WI38 (cell line): ENCODE measurements around the gene MPZL2.

Source experiments
- H3K4me3 ChIP-seq: 2 replicates; pipeline ENCODE4 v1.5.1; 2011; ENCODE audit warnings: low read depth, mild to moderate bottlenecking, control low read depth, low read length
- CTCF ChIP-seq: IDR thresholded peaks from 2 replicates; pipeline ENCODE4 v1.5.1; 2012; ENCODE audit warnings: low read depth, mild to moderate bottlenecking, control low read depth, low read length

Gene MPZL2

GRCh38 chr11:118221419-118221818 is 42.7 kb downstream of the MPZL2 start:
- no peak for TF ChIP-seq CTCF
- no peak overlapping the region for H3K4me3 ChIP-seq

GRCh38 chr11:118219732-118220131 is 44.4 kb downstream of the MPZL2 start:
- TF ChIP-seq CTCF: no peak
- H3K4me3 ChIP-seq: no peak overlapping the region

- H3K4me3 ChIP-seq: no peak overlapping the region
- no peak for TF ChIP-seq CTCF
Observed at GRCh38 chr11:118219244-118219643, 44.9 kb downstream of the MPZL2 start.

- H3K4me3 ChIP-seq: no peak overlapping the region
- no peak for TF ChIP-seq CTCF
Observed at GRCh38 chr11:118217575-118217974, 46.5 kb downstream of the MPZL2 start.

GRCh38 chr11:118216621-118217481 is 47.2 kb downstream of the MPZL2 start:
- no peak for TF ChIP-seq CTCF
- H3K4me3 ChIP-seq: no peak overlapping the region

- TF ChIP-seq CTCF: no peak
- no peak overlapping the region for H3K4me3 ChIP-seq
Observed at GRCh38 chr11:118215765-118216164, 48.3 kb downstream of the MPZL2 start.

- no peak for TF ChIP-seq CTCF
- no peak overlapping the region for H3K4me3 ChIP-seq
Observed at GRCh38 chr11:118215262-118215661, 48.8 kb downstream of the MPZL2 start.
